Superior temporal gyrus (tissue), 1 donor: ENCODE data around the gene FOXC1.

Source experiments
- DNase-seq: peaks from one replicate; pipeline ENCODE4 v3.0.0-alpha.2; 2016; ENCODE audit errors: extremely low spot score

The FOXC1 gene

GRCh38 chr6:1643830-1644445 is 34.2 kb downstream of the FOXC1 start:
- no peak for DNase-seq

GRCh38 chr6:1644516-1645060 is 34.9 kb downstream of the FOXC1 start:
- DNase-seq = no peak

GRCh38 chr6:1645466-1646185 is 35.9 kb downstream of the FOXC1 start:
- no peak for DNase-seq

GRCh38 chr6:1651362-1651761 is 41.6 kb downstream of the FOXC1 start:
- no peak for DNase-seq

- no peak for DNase-seq
Measured at GRCh38 chr6:1652842-1653241, 43.1 kb downstream of the FOXC1 start.

GRCh38 chr6:1654054-1654453 is 44.3 kb downstream of the FOXC1 start:
- DNase-seq = no peak

- no peak for DNase-seq
Measured at GRCh38 chr6:1657116-1657770, 47.5 kb downstream of the FOXC1 start.

- DNase-seq = no peak
Measured at GRCh38 chr6:1657771-1658165, 48.1 kb downstream of the FOXC1 start.

GRCh38 chr6:1658212-1659005 is 48.7 kb downstream of the FOXC1 start:
- no peak for DNase-seq

GRCh38 chr6:1659816-1660215 is 50.1 kb downstream of the FOXC1 start:
- DNase-seq = no peak

- DNase-seq = no peak
Measured at GRCh38 chr6:1662534-1662933, 52.8 kb downstream of the FOXC1 start.
